Activated naive CD8-positive, alpha-beta T cell treated with anti-CD3 and anti-CD28 coated beads for 36 hours (primary cell): Measurements from ENCODE around the gene CLEC1A. TPM values are rescaled to one million over a fixed set of nuclear protein-coding genes. Genes with fewer than 3 reads are reported as not detected.

Experiments
- DNase-seq: peaks from one replicate; pipeline ENCODE4 v3.0.0; 2021
- H3K27ac Mint-ChIP-seq: one replicate; pipeline ENCODE4 v1.8.0; 2022; ENCODE audit warnings: mild to moderate bottlenecking, moderate library complexity, mixed read lengths
- H3K27me3 Mint-ChIP-seq: one replicate; pipeline ENCODE4 v1.8.0; 2022; ENCODE audit warnings: mild to moderate bottlenecking, mixed read lengths
- H3K36me3 Mint-ChIP-seq: one replicate; pipeline ENCODE4 v1.8.0; 2021; ENCODE audit warnings: mild to moderate bottlenecking, mixed read lengths
- H3K4me1 Mint-ChIP-seq: one replicate; pipeline ENCODE4 v1.8.0; 2021; ENCODE audit warnings: mixed read lengths
- H3K4me3 Mint-ChIP-seq: one replicate; pipeline ENCODE4 v1.8.0; 2022; ENCODE audit warnings: mild to moderate bottlenecking, moderate library complexity, mixed read lengths
- H3K9me3 Mint-ChIP-seq: one replicate; pipeline ENCODE4 v1.8.0; 2022; ENCODE audit warnings: mixed read lengths
- total RNA-seq, 2 experiments: library from RNA; stranded (reverse); gene quantifications; one replicate each; pipeline ENCODE4 v1.2.3, GENCODE V29; 2021

The CLEC1A gene
- total RNA-seq, 2 experiments from 2014 or later, result not detected

GRCh38 chr12:10115311-10115710 is 16.5 kb upstream of the CLEC1A start:
- no peak overlapping the region for H3K4me3 Mint-ChIP-seq
- H3K27ac Mint-ChIP-seq, result no peak overlapping the region
- H3K4me1 Mint-ChIP-seq, result no peaks in the 10 kb centered on the region
- no peak for DNase-seq
- H3K27me3 Mint-ChIP-seq, result no peaks in the 10 kb centered on the region
- peaks cover 2% of the 10 kb centered on the region for H3K9me3 Mint-ChIP-seq
- H3K36me3 Mint-ChIP-seq, result no peaks in the 10 kb centered on the region

- Mint-ChIP-seq H3K9me3 (peaks cover 2% of the 10 kb centered on the region), H3K27ac (no peak overlapping the region), H3K4me1 (no peaks in the 10 kb centered on the region), H3K27me3 (no peaks in the 10 kb centered on the region), H3K36me3 (no peaks in the 10 kb centered on the region), H3K4me3 (no peak overlapping the region)
- no peak for DNase-seq
Measured at GRCh38 chr12:10113920-10114319, 15.1 kb upstream of the CLEC1A start.

GRCh38 chr12:10113075-10113474 is 14.3 kb upstream of the CLEC1A start:
- no peaks in the 10 kb centered on the region for H3K27me3 Mint-ChIP-seq

GRCh38 chr12:10111451-10111850 is 12.7 kb upstream of the CLEC1A start:
- Mint-ChIP-seq H3K27ac (no peak overlapping the region), H3K36me3 (no peaks in the 10 kb centered on the region), H3K27me3 (peaks cover 5% of the 10 kb centered on the region), H3K4me1 (no peaks in the 10 kb centered on the region), H3K4me3 (no peak overlapping the region), H3K9me3 (peaks cover 2% of the 10 kb centered on the region)
- DNase-seq, result no peak

More at GRCh38 chr12:10113075-10113474, 14.3 kb upstream of the CLEC1A start:
- Mint-ChIP-seq H3K4me3 (no peak overlapping the region), H3K9me3 (peaks cover 2% of the 10 kb centered on the region), H3K27ac (no peak overlapping the region), H3K4me1 (no peaks in the 10 kb centered on the region), H3K36me3 (no peaks in the 10 kb centered on the region)
- DNase-seq, result no peak

GRCh38 chr12:10110256-10110844 is 11.6 kb upstream of the CLEC1A start:
- Mint-ChIP-seq H3K36me3 (peaks cover 2% of the 10 kb centered on the region), H3K27ac (no peak overlapping the region), H3K9me3 (peaks cover 2% of the 10 kb centered on the region), H3K4me1 (no peaks in the 10 kb centered on the region), H3K4me3 (no peak overlapping the region), H3K27me3 (peaks cover 10% of the 10 kb centered on the region)
- no peak for DNase-seq

- no peak overlapping the region for H3K27ac Mint-ChIP-seq
- H3K27me3 Mint-ChIP-seq, result peaks cover 15% of the 10 kb centered on the region
- no peak overlapping the region for H3K4me3 Mint-ChIP-seq
- H3K4me1 Mint-ChIP-seq, result no peaks in the 10 kb centered on the region
- peaks cover 6% of the 10 kb centered on the region for H3K9me3 Mint-ChIP-seq
- no peak for DNase-seq
- H3K36me3 Mint-ChIP-seq, result peaks cover 7% of the 10 kb centered on the region
Measured at GRCh38 chr12:10102322-10102721, 3.5 kb upstream of the CLEC1A start.

- Mint-ChIP-seq H3K9me3 (peaks cover 6% of the 10 kb centered on the region), H3K36me3 (peaks cover 7% of the 10 kb centered on the region), H3K27me3 (peaks cover 10% of the 10 kb centered on the region), H3K4me1 (no peaks in the 10 kb centered on the region), H3K4me3 (no peak overlapping the region), H3K27ac (no peak overlapping the region)
- no peak for DNase-seq
Measured at GRCh38 chr12:10101648-10102220, 2.9 kb upstream of the CLEC1A start.

- no peaks in the 10 kb centered on the region for H3K4me1 Mint-ChIP-seq
- no peak for DNase-seq
- peaks cover 6% of the 10 kb centered on the region for H3K9me3 Mint-ChIP-seq
- peaks cover 8% of the 10 kb centered on the region for H3K27me3 Mint-ChIP-seq
- peaks cover 7% of the 10 kb centered on the region for H3K36me3 Mint-ChIP-seq
- H3K4me3 Mint-ChIP-seq, result no peak overlapping the region
- H3K27ac Mint-ChIP-seq, result no peak overlapping the region
Measured at GRCh38 chr12:10101042-10101579, 2.3 kb upstream of the CLEC1A start.

GRCh38 chr12:10097521-10097920 is 1.3 kb downstream of the CLEC1A start:
- Mint-ChIP-seq H3K27me3 (no peaks in the 10 kb centered on the region), H3K36me3 (no peaks in the 10 kb centered on the region), H3K9me3 (no peaks in the 10 kb centered on the region), H3K27ac (no peak overlapping the region), H3K4me1 (no peaks in the 10 kb centered on the region), H3K4me3 (no peak overlapping the region)
- DNase-seq, result no peak

GRCh38 chr12:10095971-10096370 is 2.8 kb downstream of the CLEC1A start:
- Mint-ChIP-seq H3K27me3 (no peaks in the 10 kb centered on the region), H3K4me1 (no peaks in the 10 kb centered on the region), H3K36me3 (no peaks in the 10 kb centered on the region), H3K4me3 (no peak overlapping the region), H3K27ac (no peak overlapping the region), H3K9me3 (no peaks in the 10 kb centered on the region)
- DNase-seq, result no peak

- Mint-ChIP-seq H3K4me3 (no peak overlapping the region), H3K4me1 (no peaks in the 10 kb centered on the region), H3K27me3 (no peaks in the 10 kb centered on the region), H3K27ac (no peak overlapping the region), H3K9me3 (no peaks in the 10 kb centered on the region), H3K36me3 (no peaks in the 10 kb centered on the region)
- no peak for DNase-seq
Measured at GRCh38 chr12:10094646-10095395, 4.0 kb downstream of the CLEC1A start.

- H3K36me3 Mint-ChIP-seq, result peaks cover 4% of the 10 kb centered on the region
- no peak overlapping the region for H3K4me3 Mint-ChIP-seq
- no peak overlapping the region for H3K27ac Mint-ChIP-seq
- H3K9me3 Mint-ChIP-seq, result peaks cover 5% of the 10 kb centered on the region
- no peak for DNase-seq
- H3K27me3 Mint-ChIP-seq, result no peaks in the 10 kb centered on the region
- no peaks in the 10 kb centered on the region for H3K4me1 Mint-ChIP-seq
Measured at GRCh38 chr12:10088955-10089900, 9.6 kb downstream of the CLEC1A start.

- no peak overlapping the region for H3K4me3 Mint-ChIP-seq
- peaks cover 8% of the 10 kb centered on the region for H3K36me3 Mint-ChIP-seq
- H3K4me1 Mint-ChIP-seq, result no peaks in the 10 kb centered on the region
Measured at GRCh38 chr12:10088031-10088430, 10.8 kb downstream of the CLEC1A start.

GRCh38 chr12:10086387-10086786 is 12.4 kb downstream of the CLEC1A start:
- Mint-ChIP-seq H3K9me3 (peaks cover 13% of the 10 kb centered on the region), H3K27me3 (no peaks in the 10 kb centered on the region), H3K4me3 (no peak overlapping the region), H3K36me3 (peaks cover 8% of the 10 kb centered on the region), H3K27ac (no peak overlapping the region), H3K4me1 (no peaks in the 10 kb centered on the region)
- no peak for DNase-seq

More at GRCh38 chr12:10088031-10088430, 10.8 kb downstream of the CLEC1A start:
- H3K27ac Mint-ChIP-seq, result no peak overlapping the region
- no peak for DNase-seq
- H3K27me3 Mint-ChIP-seq, result no peaks in the 10 kb centered on the region
- H3K9me3 Mint-ChIP-seq, result peaks cover 11% of the 10 kb centered on the region
